B cell (primary cell): Measurements from ENCODE around the gene TAS2R40. TPM values are rescaled to one million over a fixed set of nuclear protein-coding genes. Genes with fewer than 3 reads are reported as not detected.

Source experiments
- ATAC-seq: fragments of 200-7000 bp; cut with Tn5 transposase; one replicate; pipeline ENCODE4 v1.10.0; 2021; ENCODE audit warnings: low read depth, mild to moderate bottlenecking, moderate number of reproducible peaks, moderate library complexity
- CTCF ChIA-PET: fragments of 350-600 bp; sonication (Branson Sonifier 250); formaldehyde crosslinking; loops from one replicate; lab custom pipeline; 2021; ENCODE audit warnings: antibody characterized with exemption, inconsistent platforms; lab: Charles Lee
- POLR2A ChIA-PET: fragments of 350-600 bp; sonication (Branson Sonifier 250); formaldehyde crosslinking; loops from one replicate; lab custom pipeline; 2021; ENCODE audit warnings: antibody characterized with exemption; lab: Charles Lee
- DNase-seq: peaks from one replicate; pipeline ENCODE4 v3.0.0; 2013
- H2AFZ ChIP-seq: 2 replicates; pipeline ENCODE4 v1.6.1; 2012; ENCODE audit warnings: mild to moderate bottlenecking, low read depth, low read length; ENCODE audit not compliant: insufficient read depth, poor library complexity, severe bottlenecking
- H3K27ac ChIP-seq, 2 donors: 1 replicate in 1 of 2; 2 replicates in 1 of 2; pipeline ENCODE4 v1.5.1; 2012 to 2013; ENCODE audit warnings: low read length in 2 of 2, mild to moderate bottlenecking in 2 of 2, moderate library complexity in 1 of 2
- H3K27me3 ChIP-seq, 4 experiments: fragments of 200-600 bp in 1 of 4; sonication (generic) in 1 of 4; replicated peaks in 1 of 4; 1 replicate in 2 of 4; 2 replicates in 2 of 4; pipeline versions ENCODE4 v1.6.1 to v1.7.0; 2013 to 2016; ENCODE audit warnings: low read length in 3 of 4, mild to moderate bottlenecking in 2 of 4, mixed read lengths in 1 of 4, moderate library complexity in 1 of 4; ENCODE audit not compliant: insufficient read depth in 4 of 4, control insufficient read depth in 3 of 4; ENCODE audit errors: control extremely low read depth in 1 of 4
- H3K36me3 ChIP-seq, 2 experiments: replicated peaks in 1 of 2; 1 replicate in 1 of 2; 2 replicates in 1 of 2; pipeline versions ENCODE4 v1.6.1 to v1.7.1; 2013; ENCODE audit warnings: low read length in 1 of 2; ENCODE audit not compliant: insufficient read depth in 2 of 2, control insufficient read depth in 1 of 2; ENCODE audit errors: control extremely low read depth in 1 of 2, extremely low read depth in 1 of 2
- H3K4me1 ChIP-seq, 2 donors: fragments of 200-600 bp in 1 of 2; sonication (generic) in 1 of 2; 1 replicate in 1 of 2; 2 replicates in 1 of 2; pipeline versions ENCODE4 v1.5.1 to v1.6.1; 2013 to 2017; ENCODE audit warnings: low read length in 2 of 2; ENCODE audit not compliant: control insufficient read depth in 2 of 2, insufficient read depth in 2 of 2
- H3K4me2 ChIP-seq: replicated peaks from 2 replicates; pipeline ENCODE3; 2012; ENCODE audit warnings: mild to moderate bottlenecking, low read depth, low read length; ENCODE audit not compliant: poor library complexity, severe bottlenecking
- H3K4me3 ChIP-seq, 5 experiments: fragments of 200-600 bp in 1 of 5; sonication (generic) in 1 of 5; 1 replicate in 3 of 5; 2 replicates in 2 of 5; pipeline versions ENCODE4 v1.5.1 to v1.7.0; 2011 to 2016; ENCODE audit warnings: low read length in 4 of 5, mild to moderate bottlenecking in 4 of 5, low read depth in 2 of 5, control low read depth in 1 of 5, moderate library complexity in 1 of 5; ENCODE audit not compliant: insufficient read depth in 1 of 5; ENCODE audit errors: control extremely low read depth in 1 of 5, extremely low read depth in 1 of 5
- H3K79me2 ChIP-seq: fragments of 200-600 bp; sonication (generic); one replicate; pipeline ENCODE4 v1.6.0; 2016; ENCODE audit warnings: low read length; ENCODE audit not compliant: control insufficient read depth, insufficient read depth
- H3K9ac ChIP-seq: fragments of 200-600 bp; sonication (generic); 2 replicates; pipeline ENCODE4 v1.6.1; 2017; ENCODE audit warnings: mild to moderate bottlenecking, low read length, moderate library complexity
- H3K9me3 ChIP-seq, 3 donors: one replicate each; pipeline versions ENCODE4 v1.6.1 to v1.7.1; 2013; ENCODE audit warnings: low read length in 2 of 3; ENCODE audit not compliant: control insufficient read depth in 2 of 3, insufficient read depth in 1 of 3; ENCODE audit errors: control extremely low read depth in 1 of 3
- H4K20me1 ChIP-seq: 2 replicates; pipeline ENCODE4 v1.6.0; 2012; ENCODE audit warnings: mild to moderate bottlenecking, low read length; ENCODE audit not compliant: insufficient read depth, control insufficient read depth, poor library complexity, severe bottlenecking
- H3K27ac Mint-ChIP-seq: one replicate; pipeline ENCODE4 v1.8.0; 2021; ENCODE audit warnings: mixed read lengths
- H3K27me3 Mint-ChIP-seq: one replicate; pipeline ENCODE4 v1.8.0; 2021; ENCODE audit warnings: mixed read lengths
- H3K4me1 Mint-ChIP-seq: one replicate; pipeline ENCODE4 v1.8.0; 2021; ENCODE audit warnings: mixed read lengths
- H3K4me3 Mint-ChIP-seq: one replicate; pipeline ENCODE4 v1.8.0; 2021; ENCODE audit warnings: mixed read lengths
- H3K9me3 Mint-ChIP-seq: one replicate; pipeline ENCODE4 v1.8.0; 2022; ENCODE audit warnings: mixed read lengths; ENCODE audit not compliant: insufficient read depth
- CTCF ChIP-seq: fragments of 200-600 bp; IDR thresholded peaks from one replicate; pipeline ENCODE4 v1.8.0; 2022; ENCODE audit warnings: antibody characterized with exemption, mild to moderate bottlenecking
- EZH2 ChIP-seq: IDR thresholded peaks from 2 replicates; pipeline ENCODE4 v1.6.1; 2012; ENCODE audit warnings: borderline replicate concordance, low read depth, mild to moderate bottlenecking, moderate library complexity, low read length; ENCODE audit not compliant: insufficient read depth, poor library complexity, severe bottlenecking
- WGBS: methylation state at CpG from one replicate; pipeline ENCODE4 v1.1.5; 2013; ENCODE audit warnings: missing lambda C conversion rate; ENCODE audit not compliant: insufficient coverage; 5-methylcytosine and 5-hydroxymethylcytosine counted together
- intact Hi-C: fragments of 100-400 bp; cut with micrococcal nuclease; formaldehyde crosslinking; loops from one replicate; pipeline ENCODE4 v1.10.0; 2022
- polyA plus RNA-seq: library from polyadenylated mRNA; depleted of rRNA; stranded (reverse); fragments of >200 nt; gene quantifications from 2 replicates; pipeline ENCODE4 v1.2.3, GENCODE V29; 2012
- total RNA-seq, 2 donors: library from RNA; stranded (reverse); fragments of 120-200 nt in 1 of 2; gene quantifications; 1 replicate in 1 of 2; 2 replicates in 1 of 2; pipeline versions ENCODE4 v1.2.3 to v1.2.4, GENCODE V29; 2013 to 2022

TAS2R40 gene
- total and polyA plus RNA-seq, 2 donors (not counting 1 experiment from before 2014, with no cell fraction given) = not detected

GRCh38 chr7:143243614-143244013 is 21.8 kb downstream of the TAS2R40 start:
- DNase-seq = no peak
- TF ChIP-seq CTCF (no peak), EZH2 (no peak)
- POLR2A ChIA-PET = no interaction called here
- Mint-ChIP-seq H3K27me3 (peaks cover 13% of the 10 kb centered on the region), H3K4me1 (peaks cover 23% of the 10 kb centered on the region), H3K9me3 (no peaks in the 10 kb centered on the region), H3K4me3 (no peak overlapping the region), H3K27ac (no peak overlapping the region)
- Histone ChIP-seq H3K36me3 (no peaks in the 10 kb centered on the region), H3K4me2 (no peak overlapping the region), H3K9ac (no peak overlapping the region), H3K4me1 (peaks cover 9 to 17% of the 10 kb centered on the region in 2 donors), H3K4me3 (no peak overlapping the region), H4K20me1 (no peaks in the 10 kb centered on the region), H3K9me3 (peaks cover 0 to under 1% (median 0%) of the 10 kb centered on the region in 3 donors), H2AFZ (no peak overlapping the region), H3K79me2 (no peaks in the 10 kb centered on the region), H3K27ac (no peak overlapping the region), H3K27me3 (peaks cover 0 to 3% (median 0%) of the 10 kb centered on the region in 4 experiments)
- CTCF ChIA-PET = interaction anchor here (0.5 to 6.4 kb wide), 8 partner anchors 14 to 884 kb away, joined by 3 to 172 read pairs (median 4); partner anchors contain the start of gene TAS2R40
- intact Hi-C loops = no loop called here
- WGBS = 100% methylated on average over 2 of the region's 3 CpGs
- ATAC-seq = no peak

- peaks cover 9% of the 10 kb centered on the region for H3K27me3 Mint-ChIP-seq
- Histone ChIP-seq H3K36me3 (no peaks in the 10 kb centered on the region), H3K9ac (no peak overlapping the region), H3K27me3 (peaks cover 0 to 3% (median 0%) of the 10 kb centered on the region in 4 experiments), H3K79me2 (no peaks in the 10 kb centered on the region), H3K4me1 (peaks cover 9 to 17% of the 10 kb centered on the region in 2 donors), H4K20me1 (no peaks in the 10 kb centered on the region), H3K4me2 (no peak overlapping the region), H3K27ac (no peak overlapping the region), H2AFZ (no peak overlapping the region), H3K4me3 (no peak overlapping the region), H3K9me3 (peaks cover 0 to 8% (median 0%) of the 10 kb centered on the region in 3 donors)
- CTCF ChIA-PET = interaction anchor here (0.9 to 6.4 kb wide), 5 partner anchors 14 to 173 kb away, joined by 3 to 172 read pairs (median 4); partner anchors contain the start of gene TAS2R40
- ATAC-seq (no peak), DNase-seq (no peak)
- no peak overlapping the region for H3K27ac Mint-ChIP-seq
- H3K4me1 Mint-ChIP-seq = peaks cover 26% of the 10 kb centered on the region
- peaks cover 5% of the 10 kb centered on the region for H3K9me3 Mint-ChIP-seq
- intact Hi-C loops = no loop called here
- H3K4me3 Mint-ChIP-seq = no peak overlapping the region
- POLR2A ChIA-PET = no interaction called here
- WGBS = no CpG with 5 or more reads among the region's 1 CpG
- TF ChIP-seq CTCF (no peak), EZH2 (no peak)
Observed at GRCh38 chr7:143244321-143244720, 22.5 kb downstream of the TAS2R40 start.
